Measurements from ENCODE around the gene SORCS1. TPM values are rescaled to one million over a fixed set of nuclear protein-coding genes. Genes with fewer than 3 reads are reported as not detected.

The SORCS1 gene
- total RNA-seq, 1 experiment from 2014 or later = not detected

DNA sequence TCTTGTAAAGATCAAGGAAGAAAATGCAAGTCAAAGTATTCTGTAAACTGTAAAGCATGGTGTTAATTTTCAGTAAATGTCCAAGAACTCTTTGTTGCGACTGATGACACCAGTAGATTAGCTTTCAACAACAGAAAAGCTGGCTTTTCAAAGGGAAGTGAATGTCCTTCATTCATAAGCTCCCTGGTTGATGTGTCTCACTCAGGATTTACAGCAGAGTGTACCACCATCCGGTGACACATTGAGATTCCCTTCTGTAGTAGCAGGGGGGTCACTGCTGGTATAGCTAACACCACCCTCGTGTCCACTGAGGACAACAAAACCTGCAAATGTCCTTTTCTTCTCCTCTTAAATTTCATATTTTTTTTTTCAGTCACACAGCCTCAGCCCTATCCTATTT is 253.4 kb downstream of the SORCS1 start:
- H3K79me2 ChIP-seq (ENCODE audit: insufficient read depth, low read length) = no peaks in the 10 kb centered on the region
- H2AFZ ChIP-seq (ENCODE audit: low read depth, low read length, poor library complexity, severe bottlenecking) = no peak overlapping the region
- H3K36me3 ChIP-seq (ENCODE audit: control insufficient read depth in 1 of 2, insufficient read depth in 2 of 2, low read length in 2 of 2) = no peaks in the 10 kb centered on the region
- CTCF ChIA-PET = no interaction called here
- no peaks in the 10 kb centered on the region for H3K27me3 ChIP-seq (ENCODE audit: insufficient read depth, low read length)
- H3K4me1 ChIP-seq (ENCODE audit: control insufficient read depth in 1 of 2, insufficient read depth in 2 of 2, low read length in 2 of 2) = no peaks in the 10 kb centered on the region
- POLR2A ChIA-PET = no interaction called here
- H3K9ac ChIP-seq (ENCODE audit: low read length) = no peak overlapping the region
- TF ChIP-seq, protein P1, sequence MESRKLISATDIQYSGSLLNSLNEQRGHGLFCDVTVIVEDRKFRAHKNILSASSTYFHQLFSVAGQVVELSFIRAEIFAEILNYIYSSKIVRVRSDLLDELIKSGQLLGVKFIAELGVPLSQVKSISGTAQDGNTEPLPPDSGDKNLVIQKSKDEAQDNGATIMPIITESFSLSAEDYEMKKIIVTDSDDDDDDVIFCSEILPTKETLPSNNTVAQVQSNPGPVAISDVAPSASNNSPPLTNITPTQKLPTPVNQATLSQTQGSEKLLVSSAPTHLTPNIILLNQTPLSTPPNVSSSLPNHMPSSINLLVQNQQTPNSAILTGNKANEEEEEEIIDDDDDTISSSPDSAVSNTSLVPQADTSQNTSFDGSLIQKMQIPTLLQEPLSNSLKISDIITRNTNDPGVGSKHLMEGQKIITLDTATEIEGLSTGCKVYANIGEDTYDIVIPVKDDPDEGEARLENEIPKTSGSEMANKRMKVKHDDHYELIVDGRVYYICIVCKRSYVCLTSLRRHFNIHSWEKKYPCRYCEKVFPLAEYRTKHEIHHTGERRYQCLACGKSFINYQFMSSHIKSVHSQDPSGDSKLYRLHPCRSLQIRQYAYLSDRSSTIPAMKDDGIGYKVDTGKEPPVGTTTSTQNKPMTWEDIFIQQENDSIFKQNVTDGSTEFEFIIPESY (IDR thresholded peaks at IDR 0.05; ENCODE audit: extremely low read depth, insufficient replicate concordance, low read length) = no peak
- TF ChIP-seq POLR2AphosphoS5 (IDR thresholded peaks at IDR 0.05; ENCODE audit: low read depth, low read length) = no peak
- TF ChIP-seq JUND (IDR thresholded peaks at IDR 0.05) = no peak
- no peak for TF ChIP-seq CEBPB (IDR thresholded peaks at IDR 0.05; ENCODE audit: low read depth)
- TF ChIP-seq SP1 (IDR thresholded peaks at IDR 0.05; ENCODE audit: low read depth) = no peak
- no peak for TF ChIP-seq EZH2 (IDR thresholded peaks at IDR 0.05)
- no peak for TF ChIP-seq TCF7L2 (IDR thresholded peaks at IDR 0.05; ENCODE audit: borderline replicate concordance, extremely low read depth, insufficient read depth, insufficient read length)
- TF ChIP-seq ZNF274 (IDR thresholded peaks at IDR 0.05; ENCODE audit: low read depth, low read length) = no peak
- no peak for TF ChIP-seq EGR1 (IDR thresholded peaks at IDR 0.05; ENCODE audit: low read depth)
- TF ChIP-seq POLR2A (IDR thresholded peaks at IDR 0.05; ENCODE audit: borderline replicate concordance, extremely low read depth, insufficient read depth, insufficient read length) = no peak
- TF ChIP-seq ZFX (IDR thresholded peaks at IDR 0.05) = no peak
- no peak for TF ChIP-seq FOSL1 (IDR thresholded peaks at IDR 0.05; ENCODE audit: low read depth)
- no peak for TF ChIP-seq MAX (IDR thresholded peaks at IDR 0.05)
- no peak for TF ChIP-seq YY1 (IDR thresholded peaks at IDR 0.05; ENCODE audit: extremely low read depth, insufficient replicate concordance, low read depth, low read length)
- no peak for TF ChIP-seq SRF (IDR thresholded peaks at IDR 0.05; ENCODE audit: low read depth)
- no TSS peak for BruUV-seq (replicated peaks)
- H3K9me3 ChIP-seq (ENCODE audit: control insufficient read depth in 1 of 2, insufficient read depth in 1 of 2, low read depth in 1 of 2, low read length in 2 of 2) = peaks cover 33 to 35% of the 10 kb centered on the region in 2 experiments; a peak in 2 of 4 replicates
- DNase-seq (ENCODE audit: low read depth, low spot score) (no peak), ATAC-seq (no peak)
- intact Hi-C loops (cut with micrococcal nuclease) = no loop called here
- no peaks in the 10 kb centered on the region for H4K20me1 ChIP-seq (ENCODE audit: insufficient read depth)
- RAD21 ChIA-PET (ENCODE audit: low non-redundant PET in 1 of 2, low total read pairs in 2 of 2, uncharacterized antibody in 2 of 2, unreplicated experiment in 2 of 2) = no interaction called here
- no peak overlapping the region for H3K27ac ChIP-seq (ENCODE audit: low read depth, low read length)
- no peak overlapping the region for H3K4me2 ChIP-seq (ENCODE audit: low read length)
- no peak overlapping the region for H3K4me3 ChIP-seq (replicated peaks in 1 of 2; ENCODE audit: low read depth in 1 of 2, low read length in 2 of 2)
- no peaks in the 10 kb centered on the region for H3K9me2 ChIP-seq (ENCODE audit: insufficient read depth)

Measured in HCT116 (cell line).